ENCODE data around the gene HYOU1.
"Not testable (repeated sequence)": the region's sequence is repeated elsewhere in the genome, so short reads cannot be mapped to it uniquely, and the experiment has no call there.

The HYOU1 gene

DNA sequence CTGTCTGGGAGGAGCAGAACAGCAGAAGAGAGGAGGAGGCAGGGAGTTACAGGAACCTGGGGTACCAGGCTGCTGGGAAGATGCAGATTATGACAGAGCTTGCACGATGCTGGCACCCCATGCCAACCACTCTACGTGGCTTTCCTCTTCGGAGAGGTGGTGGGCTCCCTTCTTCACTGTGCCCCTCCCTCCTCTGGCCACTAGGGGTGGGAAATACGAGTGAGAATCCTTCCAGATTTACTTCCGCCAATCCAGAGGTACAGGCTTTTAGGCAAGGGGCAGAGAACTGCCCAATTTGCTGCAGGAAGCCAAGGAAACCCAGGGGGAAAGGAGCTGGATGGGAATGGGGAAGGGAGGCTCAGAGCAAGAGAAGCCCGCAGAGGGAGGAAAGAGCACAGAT, 12.3 kb downstream of the HYOU1 start:
- DNase-seq (ENCODE audit: low spot score), result no peak

DNA sequence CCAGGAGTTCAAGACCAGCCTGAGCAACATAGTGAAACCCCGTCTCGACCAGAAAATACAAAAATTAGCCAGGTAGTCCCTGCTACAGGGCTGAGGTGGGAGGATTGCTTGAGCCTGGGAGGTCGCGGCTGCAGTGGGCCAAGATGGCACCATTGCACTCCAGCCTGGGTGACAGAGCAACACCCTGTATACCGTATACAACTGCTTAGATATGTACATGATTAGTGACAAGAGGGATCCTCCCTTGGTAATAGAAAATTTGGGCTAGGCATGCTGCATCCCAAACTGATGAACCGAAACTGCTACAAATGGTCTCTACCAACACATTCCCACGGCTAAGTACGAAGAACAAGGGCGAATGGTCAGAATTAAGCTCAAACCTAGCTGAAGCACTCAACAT, 14.1 kb downstream of the HYOU1 start:
- no peak for DNase-seq (ENCODE audit: low spot score)

DNA sequence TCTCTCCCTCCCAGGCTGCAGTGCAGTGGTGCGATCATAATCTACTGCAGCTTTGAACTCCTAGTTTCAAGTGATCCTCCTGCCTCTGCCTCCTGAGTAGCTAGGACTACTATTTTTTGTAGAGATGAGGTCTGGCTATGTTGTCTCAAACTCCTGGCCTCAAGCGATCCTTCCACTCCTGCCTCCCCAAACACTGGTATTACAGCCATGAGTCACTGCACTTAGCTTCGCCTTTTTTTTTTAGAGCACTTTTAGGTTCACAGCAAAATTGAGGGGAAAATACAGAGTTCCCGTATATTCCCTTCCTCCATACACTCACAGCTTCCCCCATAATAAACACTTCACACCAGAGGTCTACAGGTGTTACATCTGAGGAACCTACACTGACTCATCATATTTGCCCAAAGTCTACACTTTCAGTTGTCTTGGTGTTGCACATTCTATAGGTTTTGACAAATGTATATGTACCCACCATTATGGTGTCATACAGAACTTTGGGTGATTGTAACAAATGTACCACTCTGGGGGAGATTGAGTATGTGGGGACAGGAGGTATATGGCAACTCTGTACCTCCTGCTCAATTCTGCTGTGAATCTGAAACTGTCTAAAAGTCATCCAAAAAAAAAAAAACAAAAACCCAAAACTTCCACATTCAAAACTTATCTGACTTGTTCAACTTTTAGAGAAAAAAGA, 15.0 kb downstream of the HYOU1 start:
- no peak for DNase-seq (ENCODE audit: low spot score)

DNA sequence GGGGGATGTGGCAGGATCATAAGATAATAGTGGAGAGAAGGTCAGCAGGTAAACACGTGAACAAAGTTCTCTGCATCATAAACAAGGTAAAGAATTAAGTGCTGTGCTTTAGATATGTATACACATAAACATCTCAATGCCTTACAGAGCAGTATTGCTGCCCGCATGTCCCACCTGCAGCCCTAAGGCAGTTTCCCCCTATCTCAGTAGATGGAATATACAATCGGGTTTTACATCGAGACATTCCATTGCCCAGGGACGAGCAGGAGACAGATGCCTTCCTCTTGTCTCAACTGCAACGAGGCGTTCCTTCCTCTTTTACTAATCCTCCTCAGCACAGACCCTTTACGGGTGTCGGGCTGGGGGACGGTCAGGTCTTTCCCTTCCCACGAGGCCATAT, 17.5 kb downstream of the HYOU1 start:
- DNase-seq (ENCODE audit: low spot score), result not testable (repeated sequence)

DNA sequence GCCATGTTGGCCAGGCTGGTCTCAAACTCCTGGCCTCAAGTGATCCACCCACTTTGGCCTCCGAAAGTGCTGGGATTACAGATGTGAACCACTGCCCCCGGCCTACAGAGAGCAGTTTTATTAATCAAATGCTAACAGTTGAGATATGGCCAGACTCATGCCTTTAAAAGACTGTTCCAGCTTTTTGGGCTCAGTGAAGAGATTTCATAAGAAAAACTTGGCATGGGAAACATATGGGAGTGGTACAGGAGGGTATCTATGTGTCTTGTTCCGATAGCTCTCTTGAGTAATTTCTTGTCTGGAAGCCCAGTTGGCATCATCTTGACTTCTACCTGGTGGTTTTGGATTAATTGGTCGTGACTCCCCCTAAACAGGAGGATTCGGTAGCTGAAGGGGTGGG, 18.1 kb downstream of the HYOU1 start:
- no peak for DNase-seq (ENCODE audit: low spot score)

DNA sequence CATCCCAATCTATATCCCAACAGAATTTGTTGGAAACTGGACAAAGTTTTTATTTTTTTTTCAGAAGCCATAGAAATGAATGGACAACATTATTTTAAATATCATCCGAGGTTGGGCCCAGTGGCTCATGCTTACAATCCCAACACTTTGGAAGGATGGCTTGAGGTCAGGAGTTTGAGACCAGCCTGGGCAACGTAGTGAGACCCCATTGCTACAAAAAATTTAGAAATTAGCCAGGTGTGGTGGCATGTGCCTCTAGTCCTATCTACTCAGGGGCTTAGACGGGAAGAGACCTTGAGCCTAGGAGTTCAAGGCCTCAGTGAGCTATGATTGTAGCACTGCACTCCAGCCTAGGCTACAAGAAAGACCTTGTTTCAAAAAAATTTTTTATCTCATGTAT, 22.2 kb downstream of the HYOU1 start:
- DNase-seq (ENCODE audit: low spot score), result no peak

DNA sequence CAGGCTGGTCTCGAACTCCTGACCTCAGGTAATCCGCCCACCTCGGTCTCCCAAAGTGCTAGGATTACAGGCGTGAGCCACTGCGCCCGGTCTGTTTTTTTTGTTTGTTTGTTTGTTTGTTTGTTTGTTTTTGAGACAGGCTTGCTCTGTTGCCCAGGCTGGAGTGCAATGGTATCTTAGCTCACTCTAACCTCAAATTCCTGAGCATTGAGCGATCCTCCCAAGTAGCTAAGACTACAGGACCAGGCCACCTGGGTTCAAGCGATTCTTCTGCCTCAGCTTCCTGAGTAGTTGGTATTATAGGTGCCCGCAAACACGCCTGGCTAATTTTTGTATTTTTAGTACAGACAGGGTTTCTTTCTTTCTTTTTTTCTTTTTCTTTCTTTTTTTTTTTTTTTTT, 23.6 kb downstream of the HYOU1 start:
- DNase-seq (ENCODE audit: low spot score), result not testable (repeated sequence)

DNA sequence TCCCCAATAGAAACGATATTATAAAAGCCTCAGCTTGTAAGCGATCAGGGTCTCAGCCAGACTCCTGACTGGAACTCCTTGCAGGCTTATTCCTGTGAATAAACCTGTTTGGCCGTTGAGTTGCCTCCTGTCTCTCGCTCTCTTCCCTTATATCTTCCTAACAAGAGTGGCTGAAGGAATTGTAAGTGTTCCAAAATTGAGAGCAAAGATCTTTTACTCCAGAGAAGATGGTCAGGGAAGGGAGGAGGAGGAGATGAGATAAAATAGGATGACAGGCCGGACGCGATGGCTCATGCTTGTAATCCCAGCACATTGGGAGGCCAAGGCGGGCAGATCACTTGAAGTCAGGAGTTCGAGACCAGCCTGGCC, 25.1 kb downstream of the HYOU1 start:
- DNase-seq (ENCODE audit: low spot score), result no peak

DNA sequence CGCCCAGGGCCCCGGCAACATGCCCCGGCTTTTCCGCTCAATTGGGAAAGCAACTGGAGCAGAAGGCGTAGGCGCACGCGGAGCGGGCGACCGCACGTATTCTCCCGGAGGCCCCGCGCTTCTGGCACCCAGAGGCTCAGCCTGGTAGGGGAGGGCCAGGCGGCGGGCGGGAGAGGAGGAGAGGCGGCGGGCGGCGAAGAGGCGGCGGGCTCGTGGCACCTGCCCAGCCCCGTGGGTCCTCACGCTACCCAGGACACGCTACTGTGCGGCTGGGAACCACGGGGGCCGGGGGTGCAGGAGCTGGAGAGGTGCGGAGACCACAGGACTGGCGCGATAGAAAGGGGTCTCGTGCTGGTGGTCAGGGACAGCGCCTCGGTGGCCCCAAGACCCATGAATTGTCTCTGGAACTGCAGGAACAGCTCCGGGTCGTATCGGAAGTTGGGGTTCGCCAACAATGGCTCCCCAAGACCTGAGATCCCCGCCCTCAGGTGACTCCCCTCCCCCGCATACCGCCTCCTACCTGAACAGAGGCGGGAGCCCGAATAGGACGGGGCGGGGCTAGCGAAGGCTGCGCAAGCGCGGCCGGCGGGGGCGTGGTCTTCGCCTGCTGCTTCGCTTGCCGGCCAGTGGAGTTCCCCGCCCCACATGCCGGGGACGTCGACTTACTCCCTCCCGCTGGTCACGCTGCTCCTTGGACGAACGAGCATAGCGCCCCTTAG, 26.5 kb downstream of the HYOU1 start, which contains the start of gene SLC37A4:
Gene SLC37A4, minus strand, starts transcription at position 549 of the 719 bp plus-strand sequence.
- DNase-seq (ENCODE audit: low spot score), result peak; percentile 99

DNA sequence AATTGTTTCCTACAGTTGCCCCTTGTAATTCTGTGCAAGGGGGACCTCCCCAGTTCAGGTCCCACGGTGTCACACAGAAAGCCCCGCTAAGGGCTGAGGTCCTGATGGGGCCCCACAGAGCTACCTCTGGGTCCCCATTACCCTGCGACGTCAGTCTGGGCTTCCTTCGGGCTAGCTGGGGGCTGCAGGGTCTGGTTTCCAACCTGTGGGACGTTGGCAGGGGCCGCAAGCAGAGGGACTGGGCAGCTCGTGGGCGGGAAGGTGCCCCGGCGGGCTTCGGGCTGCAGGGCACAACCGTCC, 27.0 kb downstream of the HYOU1 start:
- no peak for DNase-seq (ENCODE audit: low spot score)

DNA sequence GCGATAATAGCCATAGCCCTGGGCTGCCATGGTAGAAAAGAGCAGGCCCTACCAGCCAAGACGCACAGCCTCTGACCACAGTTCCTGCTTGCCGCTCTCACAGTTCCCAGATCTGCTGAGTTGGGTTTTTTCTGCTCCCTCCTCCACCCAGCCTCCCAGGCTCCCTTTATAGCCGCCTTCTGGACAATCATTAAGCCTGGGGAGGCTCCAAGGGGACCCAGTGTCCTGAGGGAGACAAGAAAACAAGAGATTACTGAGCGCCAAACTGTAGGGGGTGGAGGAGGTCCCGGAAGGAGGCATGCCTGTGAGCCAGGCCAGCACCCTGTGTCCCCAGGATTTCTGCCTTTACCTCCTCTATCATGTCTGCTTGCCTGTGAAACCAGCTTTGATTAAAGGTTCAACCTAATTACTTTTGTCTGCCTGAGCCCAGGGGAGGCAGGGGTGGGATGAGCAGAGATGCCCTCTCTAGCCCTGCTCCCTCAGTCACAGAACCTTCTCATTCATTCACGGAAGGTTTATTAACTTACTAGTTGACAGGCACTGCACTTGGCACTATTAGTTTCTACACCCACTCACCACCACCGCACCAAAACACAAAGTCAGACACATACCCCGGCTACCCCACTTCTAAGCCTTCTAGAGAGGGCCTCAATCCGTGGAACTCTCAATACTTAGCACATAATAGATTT, 27.5 kb downstream of the HYOU1 start:
- DNase-seq (ENCODE audit: low spot score), result no peak

DNA sequence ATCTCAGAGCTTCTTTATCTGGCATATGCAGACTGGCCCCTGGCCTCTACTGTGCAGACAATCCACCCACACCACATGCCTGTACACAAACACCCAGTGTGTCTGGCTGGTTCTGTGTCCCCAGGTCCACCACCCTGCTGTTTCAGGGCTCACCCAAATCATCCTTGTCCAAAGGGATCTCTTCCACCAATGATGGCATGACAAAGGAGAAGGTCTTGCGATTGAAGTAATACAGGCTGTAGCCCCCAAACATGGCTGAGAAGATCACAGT, 28.0 kb downstream of the HYOU1 start:
- no peak for DNase-seq (ENCODE audit: low spot score)

DNA sequence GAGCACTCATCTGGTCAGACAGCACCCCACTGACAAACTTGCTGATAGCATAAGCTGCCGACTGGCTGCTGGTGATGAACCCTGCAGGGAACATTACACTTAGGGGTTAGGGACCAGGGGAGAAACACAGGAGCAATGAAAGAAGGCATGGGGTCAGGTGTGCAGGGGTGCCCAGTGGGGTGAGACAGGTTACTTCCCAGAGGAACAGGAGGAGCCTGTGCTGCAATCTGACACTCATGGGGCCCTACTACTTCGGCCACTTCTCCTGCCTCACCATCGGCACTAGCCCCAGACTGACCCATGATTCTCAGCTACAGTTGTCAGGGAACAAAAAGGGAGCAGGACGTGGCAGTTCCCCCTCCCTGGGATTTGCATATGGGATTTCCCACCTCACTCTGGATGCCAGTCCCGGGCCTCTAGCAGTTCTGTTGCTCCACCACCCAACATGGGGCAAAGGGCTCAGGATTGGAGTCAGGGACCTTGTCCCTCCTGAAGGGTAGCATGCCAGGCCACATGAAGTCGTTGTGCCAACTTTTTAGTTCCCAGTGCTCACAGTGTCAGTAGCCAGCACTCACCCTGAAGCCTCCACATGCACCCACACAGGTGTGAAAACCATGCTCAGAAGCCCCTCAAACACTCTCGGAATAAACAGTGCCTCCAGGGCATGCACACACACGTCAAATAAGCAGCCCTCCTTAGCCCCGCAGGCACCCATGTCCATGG, 28.5 kb downstream of the HYOU1 start:
- DNase-seq (ENCODE audit: low spot score), result no peak

DNA sequence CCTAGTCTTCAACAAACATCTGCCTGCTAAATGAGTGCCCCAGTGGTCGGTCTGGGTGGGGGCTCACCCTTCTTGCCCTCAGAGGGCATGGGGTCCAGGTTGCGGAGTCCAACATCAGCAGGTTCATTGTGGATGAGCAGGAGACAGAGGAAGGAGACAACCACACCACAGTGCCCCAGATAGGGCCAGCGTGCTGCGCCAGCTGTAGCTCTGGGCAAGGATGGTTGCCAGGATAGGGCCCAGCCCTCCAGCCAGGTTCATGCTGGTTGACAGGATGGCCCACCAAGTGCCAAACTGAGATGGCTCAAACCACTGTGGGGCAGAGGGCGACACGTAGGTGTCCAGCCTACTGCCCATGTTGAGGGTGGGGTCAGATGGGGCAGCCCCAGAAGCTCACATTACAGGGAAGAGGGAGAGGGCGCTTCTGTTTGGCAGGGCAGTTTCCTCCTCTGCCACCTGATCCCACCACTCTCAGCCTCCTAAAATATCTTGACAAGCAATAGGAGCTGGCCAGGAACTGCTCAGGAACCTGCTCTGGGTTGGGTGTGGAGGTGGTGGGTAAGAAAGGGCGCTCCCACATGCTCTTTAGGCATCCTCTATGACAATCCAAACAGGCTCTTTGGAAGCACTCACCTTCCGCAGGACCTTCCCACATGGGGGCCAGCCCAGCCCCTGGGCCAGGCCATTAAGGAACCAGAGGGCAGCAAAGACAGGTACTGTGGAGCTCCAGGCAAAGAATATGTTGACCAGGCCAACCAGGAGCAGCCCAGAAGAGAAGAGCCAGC, 29.3 kb downstream of the HYOU1 start:
- no peak for DNase-seq (ENCODE audit: low spot score)

DNA sequence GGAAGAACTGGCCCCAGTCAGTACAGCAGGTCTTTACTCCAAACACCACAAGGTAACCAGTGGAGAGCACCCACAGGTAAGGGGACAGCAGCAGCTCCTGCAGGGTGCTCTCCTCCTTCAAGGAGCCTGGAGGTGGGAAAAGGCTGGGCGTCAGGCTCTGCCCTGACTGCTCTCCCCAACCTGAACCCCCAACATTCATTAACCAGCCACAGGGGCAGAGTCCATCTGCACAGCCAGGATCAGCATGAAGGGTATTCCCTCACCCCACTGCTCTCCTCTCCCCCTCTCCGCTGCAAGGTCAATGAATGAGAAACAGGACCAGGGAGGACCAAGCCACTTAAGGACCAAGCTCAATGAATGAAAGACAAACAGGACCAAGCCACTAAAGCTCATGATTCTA, 30.0 kb downstream of the HYOU1 start:
- DNase-seq (ENCODE audit: low spot score), result no peak

DNA sequence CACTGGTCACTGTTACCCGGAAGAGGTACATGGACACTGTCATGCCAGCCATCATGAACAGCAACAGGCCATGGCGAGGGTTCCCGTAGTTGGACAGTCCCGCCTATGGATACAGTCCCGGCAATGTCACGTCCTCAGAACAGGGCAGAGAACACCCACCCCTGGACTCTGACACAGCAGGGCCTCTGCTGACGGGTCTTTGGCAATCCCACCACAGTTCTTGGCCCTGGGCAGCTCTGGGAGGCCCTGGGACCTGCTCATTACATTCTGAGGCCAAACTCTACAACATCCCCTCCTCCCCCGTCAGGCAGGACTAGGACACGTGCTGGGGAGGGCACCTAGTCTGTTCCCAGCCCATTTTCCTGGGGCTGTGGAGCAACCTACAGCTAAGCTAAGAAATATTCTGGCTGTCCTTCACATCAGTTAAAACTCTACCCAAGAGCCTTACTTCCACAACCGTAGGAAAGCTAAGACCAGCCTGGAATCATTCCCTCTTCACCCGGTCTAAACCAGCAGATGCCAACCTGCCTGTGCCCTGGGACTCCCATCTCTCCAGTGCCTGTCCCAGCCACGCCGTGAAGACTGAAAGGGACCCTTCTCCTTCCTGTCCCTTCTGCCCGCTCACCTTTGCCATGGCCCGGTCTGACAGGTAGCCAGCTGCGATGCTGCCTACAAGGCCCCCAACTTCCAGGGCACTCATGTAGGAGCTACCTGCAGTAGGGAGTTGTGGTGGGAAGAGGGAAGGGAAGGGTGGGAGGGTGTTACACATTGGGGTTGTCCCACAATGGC, 30.8 kb downstream of the HYOU1 start:
- DNase-seq (ENCODE audit: low spot score), result no peak

DNA sequence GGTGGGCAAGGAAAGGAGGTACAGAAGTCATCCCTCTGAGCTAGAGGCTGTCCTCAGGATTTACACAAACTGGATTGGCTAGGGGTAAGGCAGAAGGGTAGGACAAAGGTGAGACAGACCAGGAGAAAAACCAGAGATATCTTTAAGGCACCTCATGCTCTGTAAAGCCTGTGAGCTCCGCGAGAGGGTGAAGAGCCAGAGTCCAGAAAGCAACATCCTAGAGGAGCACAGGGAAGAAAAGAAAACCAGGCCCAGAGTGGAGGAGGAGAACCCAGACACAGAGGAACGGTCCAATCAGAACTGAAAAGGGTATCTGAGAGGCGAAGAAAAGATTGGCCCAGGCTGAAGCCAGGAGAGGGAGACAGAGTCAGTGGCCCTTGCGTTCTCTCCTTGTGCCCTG, 31.5 kb downstream of the HYOU1 start:
- DNase-seq (ENCODE audit: low spot score), result no peak

DNA sequence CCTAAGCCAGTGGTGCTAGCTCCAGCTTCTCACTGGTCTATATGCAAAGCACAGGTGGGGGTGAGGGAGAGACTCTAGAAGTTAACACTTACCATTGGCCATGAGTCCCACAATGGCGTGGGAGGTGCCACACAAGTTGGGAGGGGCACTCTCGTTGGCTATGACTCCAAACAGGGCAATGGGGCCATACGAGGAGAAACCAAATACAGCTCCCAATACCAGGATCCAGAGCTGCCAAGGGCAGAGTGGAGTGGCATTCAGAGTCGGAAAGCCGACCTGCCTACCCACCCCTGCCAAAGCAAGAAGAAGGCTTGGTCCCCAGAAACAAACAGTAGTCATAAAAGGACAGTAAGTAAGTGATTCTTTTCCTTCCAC, 31.9 kb downstream of the HYOU1 start:
- no peak for DNase-seq (ENCODE audit: low spot score)

DNA sequence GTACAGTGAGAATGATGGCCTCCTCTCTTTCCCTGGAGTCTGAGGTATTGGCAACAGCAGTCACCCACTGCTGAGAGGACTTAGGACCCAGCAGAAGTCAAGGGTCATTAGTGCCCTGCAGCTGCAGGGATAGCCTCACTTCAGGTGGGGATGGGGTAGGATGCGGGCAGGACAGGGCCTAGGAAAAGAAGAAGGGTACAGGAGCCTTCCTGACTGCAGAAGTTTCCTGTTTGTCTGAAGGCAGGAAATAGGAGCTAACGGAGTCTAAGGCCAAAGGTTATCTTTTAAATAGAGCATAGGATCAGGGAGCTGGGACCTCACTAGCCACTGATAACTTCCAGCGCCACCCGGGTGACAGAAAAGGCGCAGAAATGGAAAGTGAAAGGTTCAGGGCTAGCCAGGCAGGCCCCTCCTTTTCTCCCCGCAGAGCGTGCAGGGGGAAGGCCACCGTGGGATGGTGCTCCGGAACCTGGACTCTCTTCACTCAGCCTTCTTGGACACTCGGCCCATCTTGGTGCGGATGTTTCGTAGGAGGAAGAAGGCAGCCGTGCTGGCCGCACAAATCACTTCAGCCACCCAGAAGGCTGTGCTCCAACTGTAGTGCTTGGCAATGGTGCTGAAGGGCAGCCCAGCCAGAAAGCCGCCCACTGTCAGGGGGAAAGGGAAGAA, 32.4 kb downstream of the HYOU1 start:
- no peak for DNase-seq (ENCODE audit: low spot score)

DNA sequence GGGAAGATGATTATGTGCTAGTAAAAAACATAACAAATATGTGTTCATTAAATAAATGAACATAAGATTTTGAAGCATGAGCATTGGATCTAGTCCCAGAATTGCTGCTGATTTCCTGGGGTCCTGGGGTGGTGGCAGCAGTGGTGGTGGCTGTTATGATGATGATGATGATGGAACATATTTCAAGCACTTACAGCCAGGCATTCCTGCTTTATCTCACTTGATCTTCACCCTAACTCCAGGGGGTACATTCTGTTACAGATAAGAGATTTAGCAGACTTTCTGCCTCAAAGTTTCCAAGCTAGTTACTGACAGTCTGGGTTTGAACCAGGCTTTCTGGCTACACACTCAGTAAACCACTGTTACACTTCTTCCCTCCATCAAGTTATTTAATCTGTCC, 33.3 kb downstream of the HYOU1 start:
- no peak for DNase-seq (ENCODE audit: low spot score)

DNA sequence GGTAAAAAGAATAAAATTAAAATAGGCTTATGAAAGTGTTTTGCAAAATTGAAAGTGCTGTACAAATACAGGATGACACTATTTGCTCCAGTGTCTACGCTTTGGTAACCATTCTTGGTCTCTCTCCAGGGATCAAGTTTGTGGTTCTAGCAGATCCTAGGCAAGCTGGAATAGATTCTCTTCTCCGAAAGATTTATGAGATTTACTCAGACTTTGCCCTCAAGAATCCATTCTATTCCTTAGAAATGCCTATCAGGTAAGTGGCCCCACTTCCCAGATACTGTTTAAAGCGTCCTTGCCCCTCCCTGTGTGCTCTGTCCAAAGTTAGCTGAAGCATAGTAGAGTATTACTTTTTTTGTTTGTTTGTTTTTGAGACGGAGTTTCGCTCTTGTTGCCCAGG, 35.4 kb downstream of the HYOU1 start:
- no peak for DNase-seq (ENCODE audit: low spot score)

All from AG08395 (cell line).